Measurements from ENCODE around the gene PRKD3.

The PRKD3 gene

GRCh38 chr2:37324786-37325624 is at the start of gene PRKD3:
Gene PRKD3 (minus strand): TSS chr2:37324833. CDS start chr2:37316524, 8,309 bp downstream.
- no peak for DNase-seq (ENCODE audit: low read depth)

GRCh38 chr2:37372000-37372399 is 47.4 kb upstream of the PRKD3 start:
- no peak for DNase-seq (ENCODE audit: low read depth)
- H3K4me3 ChIP-seq (ENCODE audit: low read depth, low read length): no peak overlapping the region

More at GRCh38 chr2:37324786-37325624, at the start of gene PRKD3:
- H3K4me3 ChIP-seq (ENCODE audit: low read depth, low read length): peak within 1 kb of the TSS; percentile 88

GRCh38 chr2:37370666-37371065 is 46.0 kb upstream of the PRKD3 start:
- no peak overlapping the region for H3K4me3 ChIP-seq (ENCODE audit: low read depth, low read length)
- DNase-seq (ENCODE audit: low read depth): no peak

- no peak for DNase-seq (ENCODE audit: low read depth)
Measured at GRCh38 chr2:37367984-37368383, 43.4 kb upstream of the PRKD3 start.

GRCh38 chr2:37367310-37367709 is 42.7 kb upstream of the PRKD3 start:
- H3K4me3 ChIP-seq (ENCODE audit: low read depth, low read length): no peak overlapping the region
- DNase-seq (ENCODE audit: low read depth): no peak

More at GRCh38 chr2:37367984-37368383, 43.4 kb upstream of the PRKD3 start:
- H3K4me3 ChIP-seq (ENCODE audit: low read depth, low read length): no peak overlapping the region

- DNase-seq (ENCODE audit: low read depth): no peak
- H3K4me3 ChIP-seq (ENCODE audit: low read depth, low read length): no peak overlapping the region
Measured at GRCh38 chr2:37366773-37367172, 42.1 kb upstream of the PRKD3 start.

GRCh38 chr2:37365669-37366068 is 41.0 kb upstream of the PRKD3 start:
- DNase-seq (ENCODE audit: low read depth): no peak
- no peak overlapping the region for H3K4me3 ChIP-seq (ENCODE audit: low read depth, low read length)

GRCh38 chr2:37364351-37364750 is 39.7 kb upstream of the PRKD3 start:
- no peak overlapping the region for H3K4me3 ChIP-seq (ENCODE audit: low read depth, low read length)

GRCh38 chr2:37361994-37362698 is 37.5 kb upstream of the PRKD3 start:
- H3K4me3 ChIP-seq (ENCODE audit: low read depth, low read length): no peak overlapping the region
- no peak for DNase-seq (ENCODE audit: low read depth)

More at GRCh38 chr2:37364351-37364750, 39.7 kb upstream of the PRKD3 start:
- DNase-seq (ENCODE audit: low read depth): no peak

- DNase-seq (ENCODE audit: low read depth): no peak
- H3K4me3 ChIP-seq (ENCODE audit: low read depth, low read length): no peak overlapping the region
Measured at GRCh38 chr2:37361216-37361815, 36.7 kb upstream of the PRKD3 start.

- no peak for DNase-seq (ENCODE audit: low read depth)
- no peak overlapping the region for H3K4me3 ChIP-seq (ENCODE audit: low read depth, low read length)
Measured at GRCh38 chr2:37358466-37358865, 33.8 kb upstream of the PRKD3 start.

GRCh38 chr2:37357530-37357929 is 32.9 kb upstream of the PRKD3 start:
- no peak for DNase-seq (ENCODE audit: low read depth)
- no peak overlapping the region for H3K4me3 ChIP-seq (ENCODE audit: low read depth, low read length)

GRCh38 chr2:37357069-37357468 is 32.4 kb upstream of the PRKD3 start:
- DNase-seq (ENCODE audit: low read depth): no peak
- H3K4me3 ChIP-seq (ENCODE audit: low read depth, low read length): no peak overlapping the region

- DNase-seq (ENCODE audit: low read depth): no peak
- H3K4me3 ChIP-seq (ENCODE audit: low read depth, low read length): no peak overlapping the region
Measured at GRCh38 chr2:37356299-37356698, 31.7 kb upstream of the PRKD3 start.

- no peak overlapping the region for H3K4me3 ChIP-seq (ENCODE audit: low read depth, low read length)
- no peak for DNase-seq (ENCODE audit: low read depth)
Measured at GRCh38 chr2:37355735-37356134, 31.1 kb upstream of the PRKD3 start.

- no peak overlapping the region for H3K4me3 ChIP-seq (ENCODE audit: low read depth, low read length)
- DNase-seq (ENCODE audit: low read depth): no peak
Measured at GRCh38 chr2:37354531-37354930, 29.9 kb upstream of the PRKD3 start.

GRCh38 chr2:37350034-37350433 is 25.4 kb upstream of the PRKD3 start:
- H3K4me3 ChIP-seq (ENCODE audit: low read depth, low read length): no peak overlapping the region
- no peak for DNase-seq (ENCODE audit: low read depth)

- H3K4me3 ChIP-seq (ENCODE audit: low read depth, low read length): no peak overlapping the region
- no peak for DNase-seq (ENCODE audit: low read depth)
Measured at GRCh38 chr2:37349231-37349860, 24.7 kb upstream of the PRKD3 start.

- no peak overlapping the region for H3K4me3 ChIP-seq (ENCODE audit: low read depth, low read length)
- DNase-seq (ENCODE audit: low read depth): no peak
Measured at GRCh38 chr2:37348155-37348554, 23.5 kb upstream of the PRKD3 start.
